Subcutaneous adipose tissue (tissue), 4 donors: ENCODE measurements around the gene MT1H. TPM values are rescaled to one million over a fixed set of nuclear protein-coding genes. Genes with fewer than 3 reads are reported as not detected.

Experiments
- total RNA-seq, 4 donors: library from RNA; depleted of rRNA; stranded (reverse); fragments of >200 nt; gene quantifications; one replicate each; pipeline ENCODE4 v1.1.0, GENCODE V29; 2016
- TF ChIP-seq, protein P1 (sequence below): fragments of 450-650 bp; IDR thresholded peaks from one replicate; pipeline ENCODE4 v1.5.1; 2016; ENCODE audit warnings: low read depth, mild to moderate bottlenecking, control low read depth, antibody characterized with exemption, moderate library complexity

Gene MT1H
- total RNA-seq, 4 donors from 2014 or later, result 11.9 TPM; not detected in 3

DNA sequence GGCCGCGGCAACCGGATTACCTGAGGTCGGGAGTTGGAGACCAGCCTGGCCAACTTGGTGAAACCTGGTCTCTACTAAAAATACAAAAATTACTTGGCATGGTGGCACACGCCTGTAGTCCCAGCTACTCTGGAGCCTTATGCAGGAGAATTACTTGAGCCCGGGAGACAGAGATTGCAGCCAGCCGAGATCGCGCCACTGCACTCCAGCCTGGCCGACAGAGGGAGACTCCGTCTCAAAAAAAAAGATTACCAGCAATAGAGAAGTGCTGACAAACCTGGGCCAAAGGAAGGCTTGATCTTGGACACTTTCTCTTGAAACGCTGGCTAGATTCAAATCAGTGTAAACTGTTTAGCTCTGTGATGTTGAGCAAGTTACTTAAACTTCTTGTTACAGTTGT is 4.3 kb downstream of the MT1H start:
- TF ChIP-seq, protein P1, sequence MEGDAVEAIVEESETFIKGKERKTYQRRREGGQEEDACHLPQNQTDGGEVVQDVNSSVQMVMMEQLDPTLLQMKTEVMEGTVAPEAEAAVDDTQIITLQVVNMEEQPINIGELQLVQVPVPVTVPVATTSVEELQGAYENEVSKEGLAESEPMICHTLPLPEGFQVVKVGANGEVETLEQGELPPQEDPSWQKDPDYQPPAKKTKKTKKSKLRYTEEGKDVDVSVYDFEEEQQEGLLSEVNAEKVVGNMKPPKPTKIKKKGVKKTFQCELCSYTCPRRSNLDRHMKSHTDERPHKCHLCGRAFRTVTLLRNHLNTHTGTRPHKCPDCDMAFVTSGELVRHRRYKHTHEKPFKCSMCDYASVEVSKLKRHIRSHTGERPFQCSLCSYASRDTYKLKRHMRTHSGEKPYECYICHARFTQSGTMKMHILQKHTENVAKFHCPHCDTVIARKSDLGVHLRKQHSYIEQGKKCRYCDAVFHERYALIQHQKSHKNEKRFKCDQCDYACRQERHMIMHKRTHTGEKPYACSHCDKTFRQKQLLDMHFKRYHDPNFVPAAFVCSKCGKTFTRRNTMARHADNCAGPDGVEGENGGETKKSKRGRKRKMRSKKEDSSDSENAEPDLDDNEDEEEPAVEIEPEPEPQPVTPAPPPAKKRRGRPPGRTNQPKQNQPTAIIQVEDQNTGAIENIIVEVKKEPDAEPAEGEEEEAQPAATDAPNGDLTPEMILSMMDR, result no peak

DNA sequence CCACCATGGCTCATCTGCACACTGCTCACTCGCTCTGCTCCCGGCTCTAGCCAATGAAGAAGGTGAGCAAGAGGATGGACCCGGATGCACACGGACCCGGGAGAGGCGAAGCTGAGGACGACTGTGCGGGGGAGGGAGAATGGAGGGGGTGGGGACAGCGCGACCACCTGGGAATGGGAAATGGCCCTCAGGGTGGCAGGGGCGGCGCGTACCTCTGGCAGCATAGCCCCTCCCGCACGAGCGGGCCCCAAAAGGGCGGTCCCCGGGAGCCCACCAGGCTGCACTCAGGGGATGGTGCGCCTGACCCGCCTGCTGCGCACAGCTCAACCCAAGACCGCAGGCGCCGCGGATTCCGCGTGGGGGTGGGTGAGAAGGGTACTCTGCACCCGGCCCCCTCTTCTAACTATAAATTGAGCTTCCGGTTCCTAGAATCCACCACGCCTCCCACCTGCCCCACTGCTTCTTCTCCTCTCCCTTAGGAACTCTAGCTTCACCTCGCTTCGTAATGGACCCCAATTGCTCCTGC is 6.1 kb downstream of the MT1H start:
- TF ChIP-seq, protein P1, result no peak

DNA sequence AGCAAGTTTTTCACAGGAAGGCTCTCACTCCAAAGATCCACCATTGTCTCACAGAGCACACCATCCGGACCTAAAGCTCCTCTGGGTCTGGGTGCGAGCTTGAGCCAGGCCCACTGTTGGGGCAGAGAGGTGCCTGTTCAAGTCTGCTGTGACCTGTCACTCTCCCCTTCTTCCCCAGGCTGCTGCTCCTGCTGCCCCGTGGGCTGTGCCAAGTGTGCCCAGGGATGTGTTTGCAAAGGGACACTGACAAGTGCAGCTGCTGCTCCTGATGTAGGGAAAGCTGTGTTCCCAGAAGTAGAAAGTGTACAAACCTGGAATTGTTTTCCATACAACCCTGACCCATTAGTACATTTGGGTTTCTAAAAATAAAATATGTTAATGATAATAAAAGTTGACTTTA is 7.9 kb downstream of the MT1H start:
- TF ChIP-seq, protein P1, result no peak

DNA sequence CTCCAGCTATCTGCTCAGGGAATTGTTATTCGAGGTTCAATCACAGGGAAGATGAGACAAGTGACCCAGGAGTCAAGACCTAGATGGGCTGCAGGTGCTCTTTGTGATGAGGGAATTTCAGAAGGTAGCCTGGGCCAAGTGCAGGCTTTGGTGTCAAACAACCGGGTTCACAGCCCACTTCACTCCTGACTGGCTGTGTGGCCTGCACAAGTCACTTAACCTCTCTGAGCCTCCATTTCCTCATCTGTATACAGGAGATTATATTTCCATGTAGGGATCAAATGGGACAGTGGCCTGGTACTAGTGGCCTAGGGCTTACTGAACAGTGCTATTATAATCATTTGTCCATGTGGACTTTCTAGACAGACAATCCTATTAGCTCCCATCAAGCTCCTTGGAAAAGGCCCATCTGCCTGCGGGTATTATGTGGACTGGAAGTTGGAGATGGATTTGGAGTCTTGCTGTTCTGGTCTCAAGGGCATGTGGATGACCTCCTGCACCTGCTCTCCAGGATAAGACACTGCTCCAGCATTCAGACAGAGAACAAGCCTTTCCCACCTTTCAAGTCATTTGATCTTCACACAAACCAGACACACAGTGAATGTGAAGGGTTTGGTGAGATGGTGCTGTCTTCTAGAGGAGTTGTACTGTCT is 9.6 kb downstream of the MT1H start:
- TF ChIP-seq, protein P1, result no peak

DNA sequence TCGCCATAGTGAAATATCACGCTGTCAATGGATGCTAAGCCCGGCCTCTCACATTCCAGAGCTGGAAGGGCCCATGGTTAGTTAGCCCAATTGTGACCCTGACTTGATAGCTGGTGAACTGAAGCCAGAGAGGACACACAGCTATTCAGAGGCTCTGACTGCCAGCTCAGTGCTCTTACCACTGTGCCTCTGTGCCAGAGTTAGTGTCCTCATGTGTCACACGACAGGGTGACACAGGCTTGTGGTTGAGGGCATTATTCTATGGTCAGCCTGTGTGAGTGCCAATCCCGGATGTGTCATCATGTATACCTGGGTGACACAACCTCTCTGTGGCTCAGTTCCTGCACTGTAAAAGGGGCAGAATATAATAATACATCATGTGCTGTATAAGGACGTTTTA is 10.2 kb downstream of the MT1H start:
- TF ChIP-seq, protein P1, result no peak

DNA sequence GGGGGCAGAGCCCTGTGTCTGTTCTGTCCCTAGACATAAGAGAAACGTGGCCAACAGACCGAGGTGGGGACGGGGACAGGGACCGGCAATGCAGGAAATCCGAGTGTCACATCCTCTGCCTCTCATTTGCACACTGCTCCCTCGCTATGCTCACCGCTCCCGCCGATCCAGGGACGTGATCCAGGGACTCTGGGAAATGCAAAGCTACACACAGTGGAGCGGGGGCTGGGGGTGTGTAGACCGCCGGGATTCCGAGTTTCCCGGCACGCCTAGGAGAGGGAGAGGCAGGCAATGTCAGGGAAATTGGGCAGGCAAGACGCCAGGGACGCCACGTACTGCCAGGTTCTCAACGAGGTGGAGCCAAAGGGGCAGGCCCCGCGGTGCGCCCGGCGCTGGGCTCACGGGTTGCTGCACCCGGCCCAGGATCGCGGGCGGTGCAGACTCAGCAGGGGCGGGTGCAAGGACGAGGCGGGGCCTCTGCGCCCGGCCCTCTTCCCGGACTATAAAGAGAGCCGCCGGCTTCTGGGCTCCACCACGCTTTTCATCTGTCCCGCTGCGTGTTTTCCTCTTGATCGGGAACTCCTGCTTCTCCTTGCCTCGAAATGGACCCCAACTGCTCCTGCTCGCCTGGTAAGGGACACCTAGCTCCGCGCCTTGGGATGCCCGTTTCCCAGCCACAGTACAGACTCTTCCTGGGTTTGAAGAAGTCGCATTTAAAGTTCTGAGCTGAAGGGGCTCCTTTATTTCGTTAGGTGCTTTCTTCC is 12.5 kb downstream of the MT1H start, which contains the start of gene MT1X:
Gene MT1X, plus strand, starts transcription at position 532 of the 764 bp plus-strand sequence. Its CDS starts 71 bp downstream, at position 603.
- TF ChIP-seq, protein P1, result no peak

DNA sequence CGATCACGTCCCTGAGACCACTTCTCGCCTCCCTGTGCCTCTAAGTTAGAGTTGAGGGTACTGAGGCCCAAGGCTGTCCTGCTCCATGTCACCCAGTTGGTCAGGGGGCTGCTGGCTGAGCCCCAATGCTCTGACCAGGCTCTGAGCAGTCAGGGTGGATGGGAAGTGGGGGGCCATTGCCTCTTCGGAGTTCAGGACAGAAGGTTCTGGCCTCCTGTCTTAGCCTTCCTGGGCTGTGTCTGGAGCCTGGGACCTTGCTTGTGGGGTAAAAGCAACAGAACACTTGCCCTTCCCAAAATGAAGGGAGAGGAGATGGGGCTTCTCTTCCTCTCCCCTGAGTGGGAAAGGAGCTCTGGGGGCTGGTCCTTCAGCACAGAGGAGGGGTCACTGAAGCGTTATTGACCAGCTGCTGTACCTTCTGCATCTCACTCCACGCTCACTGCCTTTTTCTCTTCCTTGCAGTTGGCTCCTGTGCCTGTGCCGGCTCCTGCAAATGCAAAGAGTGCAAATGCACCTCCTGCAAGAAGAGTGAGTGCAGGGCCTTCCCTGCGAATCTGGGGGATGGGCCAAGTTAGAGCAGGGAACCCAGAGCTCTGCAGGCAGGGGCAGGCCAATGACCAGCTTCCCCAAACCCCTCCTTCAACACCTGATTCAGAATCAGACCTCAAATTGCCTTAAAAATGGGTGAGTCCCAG is 13.2 kb downstream of the MT1H start:
- TF ChIP-seq, protein P1, result no peak
